H1 (cell line): ENCODE measurements around the gene FAM193A. TPM values are rescaled to one million over a fixed set of nuclear protein-coding genes. Genes with fewer than 3 reads are reported as not detected.

Experiments used
- CTCF ChIA-PET: fragments of 300-600 bp; sonication (Branson Sonifier 250); formaldehyde crosslinking; loops from one replicate; lab custom pipeline; 2021; ENCODE audit not compliant: partially characterized antibody; lab: Charles Lee
- POLR2A ChIA-PET: fragments of 300-600 bp; sonication (Branson Sonifier 250); formaldehyde crosslinking; loops from one replicate; lab custom pipeline; 2021; ENCODE audit warnings: inconsistent platforms; ENCODE audit not compliant: partially characterized antibody; lab: Charles Lee
- DNase-seq, 2 experiments: peaks; one replicate each; pipeline versions ENCODE4 v3.0.0 to v3.0.0-alpha.2; 2010 to 2022; ENCODE audit warnings: low spot score in 2 of 2, low read depth in 1 of 2, mixed read lengths in 1 of 2
- FAIRE-seq: peaks from 2 replicates; lab custom pipeline; 2011; peaks lifted over from hg19 to GRCh38; lab: Jason Lieb, UNC
- H2AFZ ChIP-seq: 2 replicates; pipeline ENCODE4 v1.8.1; 2012; ENCODE audit warnings: low read length, inconsistent platforms
- H2AK5ac ChIP-seq: 2 replicates; pipeline ENCODE4 v1.6.1; 2013; ENCODE audit warnings: low read depth, low read length
- H2BK120ac ChIP-seq: replicated peaks from 2 replicates; pipeline ENCODE3; 2013; ENCODE audit warnings: low read depth, low read length, inconsistent platforms
- H2BK12ac ChIP-seq: 2 replicates; pipeline ENCODE4 v1.6.1; 2013; ENCODE audit warnings: low read depth, low read length
- H2BK15ac ChIP-seq: 2 replicates; pipeline ENCODE4 v1.6.1; 2013; ENCODE audit warnings: low read length
- H2BK20ac ChIP-seq: 2 replicates; pipeline ENCODE4 v1.6.1; 2013; ENCODE audit warnings: low read length
- H2BK5ac ChIP-seq: 2 replicates; pipeline ENCODE4 v1.6.1; 2013; ENCODE audit warnings: low read depth, low read length
- H3K14ac ChIP-seq: 2 replicates; pipeline ENCODE4 v1.6.1; 2013; ENCODE audit warnings: inconsistent platforms; ENCODE audit not compliant: insufficient read length
- H3K18ac ChIP-seq: 2 replicates; pipeline ENCODE4 v1.6.1; 2013; ENCODE audit warnings: low read length; ENCODE audit errors: extremely low read depth
- H3K23ac ChIP-seq: 2 replicates; pipeline ENCODE4 v1.6.1; 2013; ENCODE audit warnings: inconsistent platforms; ENCODE audit not compliant: insufficient read length
- H3K23me2 ChIP-seq: 2 replicates; pipeline ENCODE4 v1.6.1; 2013; ENCODE audit warnings: low read depth, low read length
- H3K27ac ChIP-seq: 2 replicates; pipeline ENCODE4 v1.6.1; 2011; ENCODE audit warnings: low read depth, low read length, inconsistent platforms
- H3K27me3 ChIP-seq, 4 experiments: replicated peaks in 1 of 4; 1 replicate in 1 of 4; 2 replicates in 3 of 4; pipeline versions ENCODE4 v1.6.1 to v1.8.1; 2011 to 2013; ENCODE audit warnings: low read length in 3 of 4, mild to moderate bottlenecking in 3 of 4, inconsistent platforms in 2 of 4, mixed read lengths in 2 of 4, moderate library complexity in 1 of 4; ENCODE audit not compliant: control insufficient read depth in 3 of 4, insufficient read depth in 3 of 4; ENCODE audit errors: extremely low read depth in 1 of 4
- H3K36me3 ChIP-seq, 4 experiments: 2 replicates each; pipeline versions ENCODE4 v1.6.1 to v1.8.1; 2011 to 2013; ENCODE audit warnings: mild to moderate bottlenecking in 4 of 4, low read length in 3 of 4, moderate library complexity in 2 of 4, control low read depth in 1 of 4, inconsistent platforms in 1 of 4; ENCODE audit not compliant: insufficient read depth in 4 of 4, control insufficient read depth in 2 of 4
- H3K4ac ChIP-seq: replicated peaks from 2 replicates; pipeline ENCODE3; 2013; ENCODE audit warnings: low read length, low read depth, mixed read lengths, inconsistent platforms; ENCODE audit not compliant: insufficient read length
- H3K4me1 ChIP-seq, 4 experiments: replicated peaks in 1 of 4; 1 replicate in 1 of 4; 2 replicates in 3 of 4; pipeline versions ENCODE4 v1.6.1 to v1.8.1; 2011 to 2013; ENCODE audit warnings: low read length in 3 of 4, inconsistent platforms in 2 of 4, mixed read lengths in 1 of 4; ENCODE audit not compliant: insufficient read depth in 4 of 4, control insufficient read depth in 3 of 4
- H3K4me2 ChIP-seq, 2 experiments: 2 replicates each; pipeline versions ENCODE4 v1.6.1 to v1.8.1; 2011 to 2013; ENCODE audit warnings: low read depth in 2 of 2, low read length in 2 of 2, control low read depth in 1 of 2, inconsistent platforms in 1 of 2, mild to moderate bottlenecking in 1 of 2; ENCODE audit not compliant: insufficient read depth in 1 of 2
- H3K4me3 ChIP-seq, 4 experiments: fragments of 200-600, 300-600 bp in 1 of 4; sonication (generic), shearing (Covaris generic), sonication (Bioruptor Twin) in 1 of 4; 2 replicates each; pipeline versions ENCODE4 v1.5.1 to v1.8.1; 2011 to 2016; ENCODE audit warnings: low read length in 4 of 4, low read depth in 3 of 4, control low read depth in 2 of 4, inconsistent platforms in 2 of 4, mild to moderate bottlenecking in 2 of 4, mixed read lengths in 1 of 4, moderate library complexity in 1 of 4; ENCODE audit not compliant: insufficient read depth in 2 of 4; ENCODE audit errors: extremely low read depth in 1 of 4
- H3K56ac ChIP-seq: replicated peaks from 2 replicates; pipeline ENCODE3; 2013; ENCODE audit warnings: low read depth, mild to moderate bottlenecking, mixed read lengths, low read length, inconsistent platforms; ENCODE audit not compliant: insufficient read length
- H3K79me1 ChIP-seq: 2 replicates; pipeline ENCODE4 v1.6.1; 2013; ENCODE audit warnings: low read depth, low read length, control low read depth
- H3K79me2 ChIP-seq, 2 experiments: 2 replicates each; pipeline versions ENCODE4 v1.6.1 to v1.8.1; 2012 to 2013; ENCODE audit warnings: low read length in 2 of 2, mild to moderate bottlenecking in 2 of 2, inconsistent platforms in 1 of 2; ENCODE audit not compliant: insufficient read depth in 2 of 2, control insufficient read depth in 1 of 2
- H3K9ac ChIP-seq, 4 experiments: replicated peaks in 1 of 4; 1 replicate in 1 of 4; 2 replicates in 3 of 4; pipeline versions ENCODE4 v1.6.1 to v1.8.1; 2011 to 2013; ENCODE audit warnings: low read depth in 3 of 4, low read length in 3 of 4, control low read depth in 2 of 4, mild to moderate bottlenecking in 2 of 4, moderate library complexity in 2 of 4, inconsistent platforms in 1 of 4; ENCODE audit errors: extremely low read depth in 1 of 4
- H3K9me3 ChIP-seq, 2 experiments: 2 replicates each; pipeline versions ENCODE4 v1.6.1 to v1.8.1; 2012 to 2013; ENCODE audit warnings: mild to moderate bottlenecking in 2 of 2, moderate library complexity in 2 of 2, control low read depth in 1 of 2, inconsistent platforms in 1 of 2, low read depth in 1 of 2, low read length in 1 of 2, mixed read lengths in 1 of 2; ENCODE audit not compliant: insufficient read depth in 2 of 2
- H4K20me1 ChIP-seq, 2 experiments: replicated peaks in 1 of 2; 2 replicates each; pipeline versions ENCODE3 to v1.8.1; 2011 to 2013; ENCODE audit warnings: inconsistent platforms in 2 of 2, low read length in 2 of 2, mild to moderate bottlenecking in 1 of 2; ENCODE audit not compliant: insufficient read depth in 2 of 2, control insufficient read depth in 1 of 2
- H4K5ac ChIP-seq: 2 replicates; pipeline ENCODE4 v1.6.1; 2013; ENCODE audit warnings: low read length, low read depth, mixed read lengths, inconsistent platforms; ENCODE audit not compliant: insufficient read length
- H4K8ac ChIP-seq: 2 replicates; pipeline ENCODE4 v1.8.0; 2013; ENCODE audit warnings: mild to moderate bottlenecking, moderate library complexity, low read length, inconsistent platforms; ENCODE audit not compliant: insufficient read depth; ENCODE audit errors: extremely low read depth
- H4K91ac ChIP-seq: replicated peaks from 2 replicates; pipeline ENCODE3; 2013; ENCODE audit warnings: low read length, mixed read lengths, inconsistent platforms; ENCODE audit not compliant: insufficient read length
- BCL11A ChIP-seq, 2 experiments: IDR thresholded peaks; one replicate each; pipeline ENCODE4 v1.6.1; 2011; ENCODE audit warnings: low read depth in 2 of 2, low read length in 2 of 2, mild to moderate bottlenecking in 2 of 2
- CTBP2 ChIP-seq: IDR thresholded peaks from 2 replicates; pipeline ENCODE4 v1.7.0; 2011; ENCODE audit warnings: borderline replicate concordance, mild to moderate bottlenecking, moderate library complexity, mixed read lengths, low read length; ENCODE audit not compliant: insufficient read depth, insufficient read length
- POLR2AphosphoS5 ChIP-seq: IDR thresholded peaks from 2 replicates; pipeline ENCODE4 v1.6.1; 2011; ENCODE audit warnings: low read depth, low read length
- RBBP5 ChIP-seq: IDR thresholded peaks from 2 replicates; pipeline ENCODE4 v1.7.1; 2012; ENCODE audit warnings: low read depth, mild to moderate bottlenecking, inconsistent platforms, low read length, moderate library complexity, borderline replicate concordance
- SUZ12 ChIP-seq: fragments of 200-600 bp; sonication (generic); IDR thresholded peaks from 2 replicates; pipeline ENCODE4 v1.6.1; 2012; ENCODE audit warnings: mild to moderate bottlenecking, inconsistent platforms, low read length, moderate library complexity, mixed read lengths
- TBP ChIP-seq: IDR thresholded peaks from 2 replicates; pipeline ENCODE4 v1.6.1; 2011; ENCODE audit warnings: low read depth, low read length, improper control_type of control experiment
- WGBS, 2 experiments: shearing (Covaris generic) in 1 of 2; methylation state at CpG; one replicate each; pipeline versions ENCODE4 v1.1.6 to v1.1.7; 2013 to 2015; ENCODE audit warnings: low lambda C conversion rate in 2 of 2, mixed read lengths in 2 of 2, inconsistent platforms in 1 of 2, low coverage in 1 of 2, missing lambda C conversion rate in 1 of 2; ENCODE audit not compliant: insufficient replicate concordance in 2 of 2, insufficient coverage in 1 of 2, insufficient read length in 1 of 2; ENCODE audit errors: extremely low coverage in 1 of 2, missing lambda C conversion rate in 1 of 2; 5-methylcytosine and 5-hydroxymethylcytosine counted together
- polyA plus RNA-seq, 7 experiments: library from polyadenylated mRNA; depleted of rRNA in 3 of 7; stranded (reverse) in 5 of 7; unstranded in 2 of 7; fragments of >200 nt in 5 of 7; fragments of 200-250 nt in 2 of 7; gene quantifications; 1 replicate in 5 of 7; 2 replicates in 1 of 7; 4 replicates in 1 of 7; pipeline versions ENCODE4 v1.2.1 to v1.2.3, GENCODE V29; 2011 to 2013; ENCODE audit warnings: missing spikeins in 2 of 7, mixed read lengths in 2 of 7
- total RNA-seq: library from RNA; stranded (reverse); fragmentation: NEBNext Ultra II Directional; extraction: Animal tissue kit (Norgen Biotek cat#: 25700); gene quantifications from 2 replicates; pipeline ENCODE4 v1.2.1, GENCODE V29; 2021

Gene FAM193A
- total and polyA plus RNA-seq, 2 of the 8 experiments (the other 6 are each of a cell fraction or from before 2014, with no cell fraction given): 8.7 to 26.2 TPM

DNA sequence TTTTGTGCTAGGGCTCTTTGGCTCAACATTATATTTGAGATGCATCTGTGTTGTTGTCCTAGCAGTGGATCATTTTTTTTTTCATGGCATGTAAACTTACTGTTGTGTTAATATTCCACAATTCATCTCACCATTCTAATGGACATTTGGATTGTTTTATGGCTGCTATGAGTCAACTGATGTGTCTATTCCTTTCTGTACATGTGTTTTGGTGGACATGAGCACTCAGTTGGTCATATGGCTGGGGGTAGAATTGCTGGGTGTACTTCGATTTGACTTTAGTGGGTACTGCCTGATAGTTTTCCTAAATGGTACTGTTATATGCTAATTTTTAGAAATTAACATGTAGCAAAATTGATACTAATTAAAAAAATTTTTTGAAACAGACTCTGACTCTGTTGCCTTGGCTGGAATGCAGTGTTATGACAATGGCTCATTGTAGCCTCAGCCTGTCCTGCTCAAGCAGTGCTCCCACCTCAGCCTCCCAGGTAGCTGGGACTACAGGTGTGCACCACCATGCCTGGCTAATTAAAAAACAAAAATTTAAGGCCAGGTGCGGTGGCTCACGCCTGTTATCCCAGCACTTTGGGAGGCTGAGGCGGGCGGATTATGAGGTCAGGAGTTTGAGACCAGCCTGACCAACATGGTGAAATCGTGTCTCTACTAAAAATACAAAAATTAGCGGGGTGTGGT, 9.0 kb downstream of the FAM193A start:
- ChIA-PET POLR2A (interaction anchor here (3.6 kb wide), 1 partner anchor 9 kb away, joined by 14 read pairs; the partner anchor contains the start of gene FAM193A), CTCF (interaction anchor here (1.0 to 1.2 kb wide), 2 partner anchors 9 to 127 kb away, joined by 3 read pairs; no protein-coding TSS in a partner anchor)
- no peak overlapping the region for H3K23ac ChIP-seq
- no peak overlapping the region for H2BK12ac ChIP-seq
- no peak overlapping the region for H3K4me2 ChIP-seq
- H4K20me1 ChIP-seq: peaks cover 5 to 9% of the 10 kb centered on the region in 2 experiments
- no peak overlapping the region for H2AK5ac ChIP-seq
- no peak overlapping the region for H2AFZ ChIP-seq
- no peak overlapping the region for H4K8ac ChIP-seq
- no peak for TF ChIP-seq SUZ12
- TF ChIP-seq CTBP2: no peak
- no peak for TF ChIP-seq RBBP5
- TF ChIP-seq BCL11A (IDR thresholded peaks at IDR 0.05; ENCODE audit: low read depth in 2 of 2, low read length in 2 of 2): no peak
- TF ChIP-seq POLR2AphosphoS5: no peak
- TF ChIP-seq TBP: no peak
- no peak overlapping the region for H3K56ac ChIP-seq
- H3K9me3 ChIP-seq: no peaks in the 10 kb centered on the region
- H2BK20ac ChIP-seq: no peak overlapping the region
- FAIRE-seq (no peak), DNase-seq (no peak)
- no peak overlapping the region for H3K4ac ChIP-seq
- H2BK120ac ChIP-seq: no peak overlapping the region
- H3K27me3 ChIP-seq: no peaks in the 10 kb centered on the region
- H3K36me3 ChIP-seq: 0 out of 8 replicates have a peak, but pooled peaks cover 0 to 5% (median 0%) of the 10 kb centered on the region in 4 experiments
- no peak overlapping the region for H3K4me3 ChIP-seq
- peaks cover 28 to 97% of the 10 kb centered on the region in 2 experiments for H3K79me2 ChIP-seq
- H2BK15ac ChIP-seq: no peak overlapping the region
- no peak overlapping the region for H3K27ac ChIP-seq
- WGBS, 2 experiments: 95% methylated on average over 7 of the region's 7 CpGs; no CpG with 5 or more reads in 1 of the 2 experiments
- H3K23me2 ChIP-seq: no peaks in the 10 kb centered on the region
- no peak overlapping the region for H3K9ac ChIP-seq
- no peak overlapping the region for H4K5ac ChIP-seq
- H3K79me1 ChIP-seq: peaks cover 3% of the 10 kb centered on the region
- H3K14ac ChIP-seq: no peak overlapping the region
- H2BK5ac ChIP-seq: no peak overlapping the region
- no peaks in the 10 kb centered on the region for H3K4me1 ChIP-seq
- no peak overlapping the region for H3K18ac ChIP-seq
- H4K91ac ChIP-seq: no peak overlapping the region
